Measurements from ENCODE around the gene WDR33.

Gene WDR33

DNA sequence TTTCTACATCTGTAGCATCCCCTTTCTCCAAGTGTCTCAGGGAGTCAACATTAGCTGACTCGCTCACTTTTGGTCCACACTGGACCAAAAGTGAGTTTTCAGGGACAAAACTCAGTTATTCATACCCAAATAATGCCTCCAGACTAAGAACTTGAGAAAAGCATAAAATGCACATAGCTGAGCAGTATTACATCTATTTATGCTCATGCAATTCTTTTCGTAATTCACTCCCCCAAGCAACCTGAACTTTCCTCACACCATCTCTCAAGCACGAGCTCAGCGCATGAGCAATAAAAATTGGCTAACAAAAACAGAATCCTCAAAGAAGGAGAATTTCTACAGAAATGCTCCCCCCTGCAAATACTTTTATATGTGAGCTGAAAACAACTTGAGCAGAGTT lies 92.7 kb downstream of the WDR33 start:
- Histone ChIP-seq H3K4me3 (ENCODE audit: low read length) (no peak overlapping the region), H3K27me3 (ENCODE audit: insufficient read depth, low read length) (no peaks in the 10 kb centered on the region), H3K36me3 (ENCODE audit: insufficient read depth, low read length) (peaks cover 72% of the 10 kb centered on the region), H3K9me3 (ENCODE audit: low read length) (no peaks in the 10 kb centered on the region), H2AFZ (ENCODE audit: low read depth, low read length) (no peak overlapping the region), H3K4me1 (ENCODE audit: insufficient read depth, low read length) (no peaks in the 10 kb centered on the region)

DNA sequence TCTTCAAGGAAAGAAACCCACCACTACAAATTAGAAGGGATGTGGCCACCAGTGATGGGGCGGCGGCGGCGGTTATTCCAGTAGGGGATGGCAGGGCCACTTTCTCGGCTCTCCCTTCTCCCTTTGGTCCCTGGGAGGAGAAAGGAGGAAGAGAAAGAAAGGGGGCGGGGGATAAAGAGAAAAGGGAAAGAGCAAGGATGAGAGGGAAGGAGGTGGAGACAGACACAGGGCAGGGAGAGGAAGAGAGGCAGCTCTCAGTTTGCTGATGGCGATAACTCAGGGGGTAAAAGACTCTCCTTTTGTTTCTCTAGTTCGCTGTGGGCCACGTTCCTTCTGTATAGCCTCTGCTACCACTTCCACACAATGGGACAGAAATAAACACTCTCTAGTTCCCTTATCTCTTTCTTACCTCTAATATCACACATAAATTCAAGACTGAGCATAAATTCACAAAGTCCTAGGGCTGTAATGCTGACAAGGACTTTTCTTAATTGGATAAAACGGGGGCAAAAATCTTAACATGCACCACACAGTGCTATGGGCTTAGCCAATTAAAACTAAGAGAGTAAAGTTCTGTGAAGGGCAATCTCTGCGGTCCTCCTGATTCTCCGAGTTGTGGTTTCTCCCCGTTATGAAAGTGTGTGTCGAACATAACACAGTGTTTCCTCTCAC lies 95.1 kb downstream of the WDR33 start:
- Histone ChIP-seq H3K36me3 (ENCODE audit: insufficient read depth, low read length) (peaks cover 52% of the 10 kb centered on the region), H3K27me3 (ENCODE audit: insufficient read depth, low read length) (no peaks in the 10 kb centered on the region), H3K4me3 (ENCODE audit: low read length) (no peak overlapping the region), H3K4me1 (ENCODE audit: insufficient read depth, low read length) (no peaks in the 10 kb centered on the region), H2AFZ (ENCODE audit: low read depth, low read length) (no peak overlapping the region), H3K9me3 (ENCODE audit: low read length) (no peaks in the 10 kb centered on the region)

DNA sequence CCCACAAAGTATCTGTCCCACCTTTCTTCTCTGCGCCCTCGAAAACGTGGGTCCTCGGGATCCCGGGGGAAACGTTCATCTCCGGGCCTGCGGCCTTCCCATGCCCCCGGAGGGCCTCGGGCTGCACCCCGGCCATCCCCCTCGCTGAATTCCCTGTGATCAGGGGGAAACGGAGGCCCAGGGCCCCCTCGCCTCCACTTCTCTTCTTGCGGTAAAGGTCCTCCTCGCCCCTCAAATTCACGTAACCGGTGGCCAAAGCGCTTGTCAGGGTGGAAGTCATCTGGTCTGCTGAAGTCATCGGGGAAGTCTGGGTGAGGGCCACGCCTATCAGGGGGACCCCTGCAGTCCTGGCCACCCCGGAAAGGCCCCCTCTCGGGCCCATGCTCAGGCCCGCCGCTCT lies 97.4 kb downstream of the WDR33 start:
- Histone ChIP-seq H3K9me3 (ENCODE audit: low read length) (no peaks in the 10 kb centered on the region), H3K4me3 (ENCODE audit: low read length) (no peak overlapping the region), H3K27me3 (ENCODE audit: insufficient read depth, low read length) (no peaks in the 10 kb centered on the region), H2AFZ (ENCODE audit: low read depth, low read length) (no peak overlapping the region), H3K4me1 (ENCODE audit: insufficient read depth, low read length) (no peaks in the 10 kb centered on the region), H3K36me3 (ENCODE audit: insufficient read depth, low read length) (peaks cover 44% of the 10 kb centered on the region)

DNA sequence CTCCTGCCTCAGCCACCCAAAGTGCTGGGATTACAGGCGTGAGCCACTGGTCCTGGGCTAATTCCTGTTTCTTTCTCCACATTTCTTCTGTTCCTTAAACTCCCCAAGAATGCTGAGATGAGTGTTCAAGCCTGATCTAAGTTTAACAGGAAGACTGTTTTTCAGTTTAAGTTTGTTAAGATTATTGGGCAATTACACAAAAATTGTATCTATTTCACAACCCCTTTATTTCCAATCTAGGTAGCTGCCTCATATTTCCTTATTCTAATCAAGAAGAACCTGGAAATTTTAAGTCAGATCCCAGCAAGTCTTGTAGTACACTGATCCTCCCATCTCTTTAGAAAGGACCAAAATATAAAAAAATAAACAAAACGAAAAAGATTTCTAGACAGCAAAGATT lies 98.0 kb downstream of the WDR33 start:
- Histone ChIP-seq H3K4me3 (ENCODE audit: low read length) (no peak overlapping the region), H2AFZ (ENCODE audit: low read depth, low read length) (no peak overlapping the region), H3K9me3 (ENCODE audit: low read length) (no peaks in the 10 kb centered on the region), H3K4me1 (ENCODE audit: insufficient read depth, low read length) (no peaks in the 10 kb centered on the region), H3K36me3 (ENCODE audit: insufficient read depth, low read length) (peaks cover 48% of the 10 kb centered on the region), H3K27me3 (ENCODE audit: insufficient read depth, low read length) (no peaks in the 10 kb centered on the region)

DNA sequence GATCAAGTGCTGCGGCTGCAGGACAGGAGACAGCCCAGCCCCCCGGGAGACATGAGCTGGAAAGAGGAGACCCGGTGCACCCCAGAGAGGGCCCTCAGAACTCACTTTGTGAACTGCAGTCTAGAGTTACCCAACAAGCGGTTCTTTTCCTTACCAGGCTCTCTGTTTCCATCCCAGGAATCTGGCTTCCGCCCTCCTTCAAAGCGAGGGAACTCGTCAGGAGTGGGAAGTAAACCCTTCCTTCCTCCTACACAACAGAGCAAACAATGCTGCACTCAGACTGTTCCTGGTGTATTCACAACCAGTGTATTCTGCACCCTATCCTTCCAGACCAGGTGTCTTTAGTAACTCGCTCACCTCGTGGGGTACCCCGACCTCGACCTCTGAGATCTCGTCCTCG lies 101.6 kb downstream of the WDR33 start:
- H3K36me3 ChIP-seq (ENCODE audit: insufficient read depth, low read length): peaks cover 63% of the 10 kb centered on the region
- no peak overlapping the region for H3K4me3 ChIP-seq (ENCODE audit: low read length)
- H2AFZ ChIP-seq (ENCODE audit: low read depth, low read length): no peak overlapping the region
- H3K9me3 ChIP-seq (ENCODE audit: low read length): no peaks in the 10 kb centered on the region
- H3K27me3 ChIP-seq (ENCODE audit: insufficient read depth, low read length): no peaks in the 10 kb centered on the region
- no peaks in the 10 kb centered on the region for H3K4me1 ChIP-seq (ENCODE audit: insufficient read depth, low read length)

DNA sequence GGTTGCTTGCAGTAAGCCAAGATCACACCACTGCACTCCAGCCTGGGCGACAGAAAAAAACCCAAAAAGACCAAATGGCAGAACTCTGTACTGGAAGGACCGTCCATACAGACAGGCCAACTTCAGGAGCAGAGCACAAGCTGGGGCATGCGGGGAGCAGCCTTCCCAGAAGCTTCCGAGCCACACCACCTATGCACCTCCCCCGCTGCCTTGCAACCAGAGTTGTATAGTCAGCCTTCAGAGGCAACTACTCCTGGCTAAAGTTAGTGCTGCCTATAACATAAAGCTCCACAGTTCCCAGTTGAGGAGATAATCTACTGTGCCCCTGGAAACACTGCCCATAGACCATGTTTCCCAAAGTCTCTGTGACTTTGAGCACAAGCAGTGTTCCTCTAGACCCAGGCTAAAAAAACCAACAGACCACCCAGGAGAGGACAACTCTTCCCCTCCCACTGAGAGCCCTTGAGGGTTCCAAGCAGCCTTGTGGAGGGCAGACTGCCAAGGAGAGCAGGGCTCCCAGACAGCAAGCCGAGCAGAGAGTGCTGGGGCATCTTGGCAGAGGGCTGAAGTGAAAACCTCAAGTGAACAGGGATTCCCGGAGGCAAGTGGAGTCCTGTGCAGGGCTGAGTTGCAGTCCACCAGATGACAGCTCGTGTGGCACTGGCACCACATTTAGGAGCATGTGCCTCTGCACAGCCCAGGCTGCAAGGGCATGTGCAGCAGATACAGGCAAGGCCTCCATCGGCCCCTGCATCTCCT lies 102.9 kb downstream of the WDR33 start:
- Histone ChIP-seq H2AFZ (ENCODE audit: low read depth, low read length) (no peak overlapping the region), H3K4me1 (ENCODE audit: insufficient read depth, low read length) (peaks cover 2% of the 10 kb centered on the region)

DNA sequence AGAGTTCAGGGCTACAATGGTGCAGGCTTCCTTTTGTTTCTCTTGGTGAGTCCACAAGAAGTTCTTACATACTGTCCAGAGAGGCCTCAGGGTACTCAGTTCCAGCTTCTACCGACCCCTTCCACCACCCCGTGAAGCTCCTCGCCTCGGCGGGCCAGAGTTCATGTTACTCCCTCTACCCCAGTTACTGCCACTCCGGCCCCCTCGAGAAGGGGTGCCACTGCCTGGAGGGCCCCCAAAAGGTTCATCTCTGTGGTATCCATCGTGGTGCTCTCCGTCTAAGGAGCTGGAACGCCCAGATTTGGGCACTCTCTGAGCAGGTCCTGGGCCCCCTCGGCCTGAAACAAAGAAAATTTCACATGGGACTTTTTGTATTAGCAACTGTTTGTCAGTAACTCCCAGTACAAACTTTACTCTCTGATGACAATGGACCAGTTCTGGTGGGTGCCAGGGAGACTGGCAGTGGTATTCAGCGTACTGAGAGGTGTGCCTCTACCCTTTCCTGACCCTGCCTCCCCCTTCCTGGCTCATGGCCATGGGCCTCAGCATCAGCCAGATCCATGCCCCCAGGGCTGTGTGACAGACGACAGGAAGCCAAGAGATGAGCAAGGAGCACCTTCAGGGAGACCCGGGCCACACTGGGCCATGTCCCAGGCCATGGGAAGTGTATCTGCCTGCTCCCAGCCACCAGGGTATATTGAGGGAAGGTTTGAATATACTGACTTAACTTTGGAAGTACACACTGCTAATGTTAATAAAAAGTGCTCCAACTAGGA lies 104.6 kb downstream of the WDR33 start:
- H2AFZ ChIP-seq (ENCODE audit: low read depth, low read length): no peak overlapping the region
- peaks cover 5% of the 10 kb centered on the region for H3K9me3 ChIP-seq (ENCODE audit: low read length)
- peaks cover 6% of the 10 kb centered on the region for H3K4me1 ChIP-seq (ENCODE audit: insufficient read depth, low read length)
- no peaks in the 10 kb centered on the region for H3K27me3 ChIP-seq (ENCODE audit: insufficient read depth, low read length)
- H3K4me3 ChIP-seq (ENCODE audit: low read length): no peak overlapping the region
- peaks cover 63% of the 10 kb centered on the region for H3K36me3 ChIP-seq (ENCODE audit: insufficient read depth, low read length)

More for the DNA sequence above, 102.9 kb downstream of the WDR33 start:
- Histone ChIP-seq H3K9me3 (ENCODE audit: low read length) (peaks cover 3% of the 10 kb centered on the region), H3K27me3 (ENCODE audit: insufficient read depth, low read length) (no peaks in the 10 kb centered on the region), H3K4me3 (ENCODE audit: low read length) (no peak overlapping the region), H3K36me3 (ENCODE audit: insufficient read depth, low read length) (peaks cover 57% of the 10 kb centered on the region)

DNA sequence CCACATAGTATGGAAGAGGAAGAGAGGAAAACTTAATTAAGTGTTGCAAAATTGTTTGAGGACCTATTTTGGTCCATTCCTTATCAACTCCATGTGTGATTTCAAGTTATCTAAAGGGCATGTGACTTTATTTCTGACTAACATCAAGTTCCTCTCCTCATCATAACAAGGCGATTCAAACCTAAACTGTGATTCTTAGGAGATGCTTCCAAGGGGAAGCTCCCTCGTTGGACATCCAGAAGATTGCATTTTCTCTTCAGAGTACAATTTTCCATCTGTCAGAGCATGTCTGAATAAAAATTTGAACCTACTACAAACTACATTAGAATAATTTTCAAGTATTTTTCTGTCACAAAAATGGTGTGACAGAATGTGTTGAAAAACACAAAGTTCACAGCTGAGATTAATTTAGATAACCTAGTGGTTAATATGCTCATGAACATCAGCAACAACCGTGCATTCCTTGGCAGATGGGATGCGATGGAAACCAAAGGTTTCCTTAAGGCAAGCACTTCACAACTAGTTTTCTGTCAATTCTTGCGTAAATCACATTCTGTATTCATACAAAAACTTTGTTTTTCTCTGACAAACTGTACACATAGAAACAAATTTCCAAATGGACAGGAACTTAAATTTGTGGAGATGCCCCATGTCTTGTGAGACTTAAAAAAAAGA lies 105.4 kb downstream of the WDR33 start:
- Histone ChIP-seq H3K9me3 (ENCODE audit: low read length) (peaks cover 5% of the 10 kb centered on the region), H3K4me1 (ENCODE audit: insufficient read depth, low read length) (peaks cover 9% of the 10 kb centered on the region), H3K27me3 (ENCODE audit: insufficient read depth, low read length) (no peaks in the 10 kb centered on the region), H3K4me3 (ENCODE audit: low read length) (no peak overlapping the region), H2AFZ (ENCODE audit: low read depth, low read length) (no peak overlapping the region), H3K36me3 (ENCODE audit: insufficient read depth, low read length) (peaks cover 63% of the 10 kb centered on the region)

DNA sequence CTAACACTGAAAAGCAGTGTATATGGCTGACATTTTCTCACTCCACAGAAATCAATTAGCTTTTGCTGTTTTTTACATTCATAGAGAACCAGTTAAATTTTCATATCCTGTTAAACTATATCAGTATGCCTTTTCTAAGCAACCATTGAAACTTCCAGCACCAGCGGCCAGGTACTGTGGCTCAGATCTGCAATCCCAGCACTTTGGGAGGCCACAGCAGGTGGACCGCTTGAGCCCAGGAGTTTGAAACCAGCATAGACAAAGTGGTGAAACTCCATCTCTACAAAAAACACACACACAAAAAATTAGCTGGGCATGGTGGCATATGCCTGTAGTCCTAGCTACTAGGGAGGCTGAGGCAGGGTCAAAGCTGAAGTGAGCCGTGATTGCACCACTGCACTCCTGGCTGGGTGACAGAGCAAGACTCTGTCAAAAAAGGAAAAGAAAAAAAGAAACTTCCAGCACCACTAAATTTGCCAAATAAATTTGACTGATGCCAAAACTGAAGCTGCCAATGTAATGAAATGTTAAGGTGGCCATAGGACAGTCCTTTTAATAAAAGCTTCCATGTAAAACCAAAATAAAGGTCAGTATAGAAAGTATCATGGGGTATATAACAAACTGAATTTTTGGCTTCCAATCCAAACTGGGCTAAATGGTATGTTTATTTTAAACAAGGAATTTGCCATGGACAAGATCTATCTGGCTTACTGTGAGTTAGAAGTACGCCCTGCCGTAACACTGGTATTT lies 106.2 kb downstream of the WDR33 start:
- H3K27me3 ChIP-seq (ENCODE audit: insufficient read depth, low read length): no peaks in the 10 kb centered on the region
- H2AFZ ChIP-seq (ENCODE audit: low read depth, low read length): no peak overlapping the region
- H3K36me3 ChIP-seq (ENCODE audit: insufficient read depth, low read length): peaks cover 61% of the 10 kb centered on the region
- peaks cover 12% of the 10 kb centered on the region for H3K4me1 ChIP-seq (ENCODE audit: insufficient read depth, low read length)
- no peak overlapping the region for H3K4me3 ChIP-seq (ENCODE audit: low read length)
- peaks cover 5% of the 10 kb centered on the region for H3K9me3 ChIP-seq (ENCODE audit: low read length)

DNA sequence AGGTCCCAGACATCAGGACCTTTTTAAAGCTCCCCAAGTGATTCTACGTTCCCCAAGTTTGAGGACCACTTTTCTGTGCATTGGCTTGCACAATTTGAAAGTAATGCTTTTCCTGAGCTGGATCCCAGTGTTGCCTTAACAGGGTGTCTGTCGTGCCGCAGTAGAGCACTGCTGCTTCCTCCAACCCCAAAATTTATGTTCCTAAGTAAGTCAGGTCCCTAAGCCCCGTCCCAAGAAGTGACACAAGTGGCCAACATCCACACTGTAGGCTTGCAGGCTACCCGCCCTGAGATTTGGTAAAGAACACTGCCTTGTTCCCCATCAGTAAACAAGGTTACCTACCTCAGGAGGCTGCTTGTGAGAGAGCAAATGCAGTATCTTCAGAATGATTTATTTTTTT lies 107.7 kb downstream of the WDR33 start:
- H3K4me1 ChIP-seq (ENCODE audit: insufficient read depth, low read length): peaks cover 12% of the 10 kb centered on the region

DNA sequence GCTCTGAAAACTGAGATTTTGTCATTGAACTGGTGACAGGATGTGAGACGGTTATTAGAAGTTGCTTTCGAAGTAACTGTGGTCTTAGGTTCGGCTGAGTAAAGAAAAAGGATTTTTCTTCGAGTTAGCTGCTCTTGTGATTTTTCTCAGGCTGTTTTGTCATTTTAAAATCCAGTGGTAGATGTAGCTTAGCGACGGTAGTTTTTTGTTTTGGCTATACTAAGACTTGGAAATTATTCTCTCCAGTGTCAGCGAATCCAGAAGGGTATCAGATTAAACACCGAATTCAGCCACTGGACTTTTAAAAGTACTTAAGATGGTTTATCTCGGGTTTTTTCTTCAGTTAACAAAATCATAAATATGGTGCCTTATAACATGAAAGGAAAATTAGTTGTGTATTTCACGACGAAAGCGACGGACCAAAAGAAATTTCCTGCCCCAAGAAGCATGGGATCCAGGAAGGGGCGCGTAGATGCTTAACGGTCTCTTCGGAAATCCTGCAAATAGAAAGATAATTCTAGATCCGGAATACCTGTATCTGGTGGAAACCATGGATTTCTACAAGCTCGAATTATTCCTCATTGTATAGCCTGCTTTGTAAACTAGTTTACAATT lies 108.5 kb downstream of the WDR33 start:
- no peak overlapping the region for H2AFZ ChIP-seq (ENCODE audit: low read depth, low read length)
- peaks cover 12% of the 10 kb centered on the region for H3K4me1 ChIP-seq (ENCODE audit: insufficient read depth, low read length)
- H3K36me3 ChIP-seq (ENCODE audit: insufficient read depth, low read length): peaks cover 38% of the 10 kb centered on the region
- H3K4me3 ChIP-seq (ENCODE audit: low read length): peak overlapping the region; percentile 86
- H3K27me3 ChIP-seq (ENCODE audit: insufficient read depth, low read length): no peaks in the 10 kb centered on the region
- H3K9me3 ChIP-seq (ENCODE audit: low read length): peaks cover 5% of the 10 kb centered on the region

More for the DNA sequence above, 107.7 kb downstream of the WDR33 start:
- Histone ChIP-seq H3K27me3 (ENCODE audit: insufficient read depth, low read length) (no peaks in the 10 kb centered on the region), H2AFZ (ENCODE audit: low read depth, low read length) (no peak overlapping the region), H3K36me3 (ENCODE audit: insufficient read depth, low read length) (peaks cover 46% of the 10 kb centered on the region), H3K4me3 (ENCODE audit: low read length) (no peak overlapping the region), H3K9me3 (ENCODE audit: low read length) (peaks cover 5% of the 10 kb centered on the region)

Measured in neuron (in vitro differentiated cells).